Ureter (tissue), 1 donor: ENCODE results near the gene GAGE12J. TPM values are rescaled to one million over a fixed set of nuclear protein-coding genes. Genes with fewer than 3 reads are reported as not detected.
"Not testable (repeated sequence)": the region's sequence is repeated elsewhere in the genome, so short reads cannot be mapped to it uniquely, and the experiment has no call there.

Experiments used
- DNase-seq: peaks from one replicate; pipeline ENCODE4 v3.0.0-alpha.2; 2020; ENCODE audit warnings: low spot score
- total RNA-seq: library from RNA; stranded (reverse); gene quantifications from one replicate; pipeline ENCODE4 v1.2.4, GENCODE V29; 2023
- donor health status: DM: yes; HTN: yes; CAD: no.

The GAGE12J gene
- total RNA-seq, 1 donor from 2014 or later = not detected

DNA sequence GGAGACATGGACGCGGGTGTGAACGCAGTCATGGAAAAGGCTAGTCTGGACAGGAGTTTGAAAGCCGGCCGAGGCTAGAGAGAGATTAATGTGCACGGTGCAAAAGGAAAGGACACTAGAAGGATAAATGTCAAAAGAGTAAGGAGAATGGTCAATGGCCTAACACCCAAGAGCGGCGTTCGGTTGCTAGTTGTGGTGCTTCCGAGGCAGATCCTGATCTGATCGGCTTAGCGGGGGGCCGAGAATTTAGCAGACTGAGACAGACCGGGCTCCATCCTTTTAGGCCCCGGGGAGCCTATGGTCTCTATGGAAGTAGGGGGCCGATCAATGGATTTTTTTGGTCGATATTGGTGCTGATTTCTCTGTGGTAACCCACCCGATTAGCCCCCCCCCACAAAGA, 11.5 kb upstream of the GAGE12J start:
- DNase-seq = no peak

DNA sequence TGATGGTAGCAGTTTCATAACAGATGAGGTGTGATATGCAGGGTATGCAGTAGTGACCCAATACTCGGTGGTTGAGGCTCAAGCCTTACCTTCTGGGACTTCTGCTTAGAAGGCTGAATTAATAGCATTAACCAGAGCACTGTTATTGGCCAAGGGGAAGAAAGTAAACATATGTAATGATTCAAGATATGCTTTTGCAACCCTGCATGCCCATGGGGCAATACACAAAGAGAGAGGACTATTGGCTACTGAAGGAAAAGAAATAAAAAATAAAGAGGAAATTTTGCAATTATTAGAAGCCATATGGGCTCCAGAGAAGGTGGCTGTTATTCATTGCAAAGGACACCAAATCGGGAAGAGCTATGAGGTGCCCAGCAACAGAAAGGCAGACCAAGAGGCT, 9.7 kb upstream of the GAGE12J start:
- DNase-seq = no peak

- no peak for DNase-seq
Measured at GRCh38 chrX:49316085-49316484, 5.8 kb upstream of the GAGE12J start.

- DNase-seq = not testable (repeated sequence)
Measured at GRCh38 chrX:49322266-49322665, 429 bp downstream of the GAGE12J start.

GRCh38 chrX:49323735-49324134, 1.9 kb downstream of the GAGE12J start:
- DNase-seq = not testable (repeated sequence)

GRCh38 chrX:49330421-49330820, 8.6 kb downstream of the GAGE12J start:
- DNase-seq = not testable (repeated sequence)

DNA sequence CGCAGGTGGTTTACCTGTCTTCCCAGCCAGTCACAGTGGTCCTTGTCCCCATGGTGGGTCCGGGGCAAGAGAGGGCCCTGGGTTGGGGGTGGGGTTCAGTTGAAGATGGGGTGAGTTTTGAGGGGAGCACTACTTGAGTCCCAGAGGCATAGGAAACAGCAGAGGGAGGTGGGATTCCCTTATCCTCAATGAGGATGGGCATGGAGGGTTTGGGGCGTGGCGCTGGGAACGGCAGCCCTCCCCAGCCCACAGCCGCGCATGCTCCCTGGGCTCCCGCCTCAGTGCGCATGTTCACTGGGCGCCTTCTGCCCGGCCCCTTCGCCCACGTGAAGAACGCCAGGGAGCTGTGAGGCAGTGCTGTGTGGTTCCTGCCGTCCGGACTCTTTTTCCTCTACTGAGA, 9.4 kb downstream of the GAGE12J start, which contains the start of gene GAGE13:
TSS of gene GAGE13 (plus strand) at position 301 of the 400 bp plus-strand sequence. CDS start 1,156 bp downstream, outside the sequence.
- not testable (repeated sequence) for DNase-seq

DNA sequence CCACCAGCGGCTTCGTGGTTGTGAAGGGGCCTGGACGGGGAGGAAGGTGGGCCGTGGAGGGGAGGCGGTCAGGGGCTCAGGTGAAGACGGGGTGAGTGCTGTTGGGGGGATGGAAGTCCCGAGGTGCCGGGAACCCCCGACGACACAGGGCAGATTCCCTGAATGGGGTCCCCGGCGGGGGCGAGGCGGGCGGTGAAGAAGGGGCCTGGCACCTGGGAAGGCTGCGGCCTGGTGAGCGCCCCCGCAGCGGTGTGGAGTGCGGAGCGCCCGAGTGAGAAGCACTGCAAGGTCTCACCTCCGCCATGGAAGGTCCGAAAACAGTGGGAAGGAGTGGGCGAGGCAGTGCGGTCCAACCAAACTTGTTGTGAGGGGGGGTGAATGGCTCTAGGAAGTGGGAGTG, 10.0 kb downstream of the GAGE12J start:
- peak; percentile 47 for DNase-seq

GRCh38 chrX:49341449-49341848, 19.6 kb downstream of the GAGE12J start:
- not testable (repeated sequence) for DNase-seq

- not testable (repeated sequence) for DNase-seq
Measured at GRCh38 chrX:49344496-49345175, 22.8 kb downstream of the GAGE12J start.

- DNase-seq = not testable (repeated sequence)
Measured at GRCh38 chrX:49345402-49345801, 23.6 kb downstream of the GAGE12J start.

DNA sequence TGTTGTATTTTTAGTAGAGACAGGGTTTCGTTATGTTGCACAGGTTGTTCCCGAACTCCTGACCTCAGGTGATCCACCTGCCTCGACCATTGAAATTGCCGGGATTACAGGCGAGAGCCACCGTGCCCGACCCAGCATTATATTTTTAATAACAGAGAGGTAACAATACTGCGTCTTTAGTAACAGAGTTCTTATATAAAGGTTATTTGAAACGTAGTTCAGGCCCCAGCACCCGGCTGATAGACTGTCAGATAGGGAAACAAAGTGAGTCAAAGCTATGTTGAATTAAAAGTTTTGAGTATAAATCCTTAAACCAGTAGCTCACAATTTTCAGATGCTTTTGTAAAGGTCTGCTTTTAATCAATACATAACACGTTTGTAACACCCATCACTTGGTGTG, 24.3 kb downstream of the GAGE12J start:
- DNase-seq = not testable (repeated sequence)

Other genes starting within 250 kb of the GAGE12J start
- gene PRAF2, start 248.0 kb upstream of the GAGE12J start, total RNA-seq = 20.9 TPM
- gene WDR45, start 242.2 kb upstream of the GAGE12J start, total RNA-seq = 60.8 TPM
- 18.2 TPM for gene GPKOW, start 198.3 kb upstream of the GAGE12J start, total RNA-seq
- gene MAGIX, start 159.3 kb upstream of the GAGE12J start, total RNA-seq = 12.8 TPM
- 141 TPM for gene PLP2, start 150.1 kb upstream of the GAGE12J start, total RNA-seq
- 24.7 TPM for gene PRICKLE3, start 135.7 kb upstream of the GAGE12J start, total RNA-seq
- 1.7 TPM for gene SYP, start 121.8 kb upstream of the GAGE12J start, total RNA-seq
- gene CACNA1F, start 88.7 kb upstream of the GAGE12J start, total RNA-seq = 0.49 TPM
- gene CCDC22, start 86.6 kb upstream of the GAGE12J start, total RNA-seq = 16.9 TPM
- 0.49 TPM for gene FOXP3, start 57.3 kb upstream of the GAGE12J start, total RNA-seq
- gene PPP1R3F, start 52.2 kb upstream of the GAGE12J start, total RNA-seq = 6.2 TPM
- gene GAGE10, start 18.4 kb upstream of the GAGE12J start, total RNA-seq = not detected
- not detected for gene GAGE13, start 9.5 kb downstream of the GAGE12J start, total RNA-seq
- gene GAGE12C, start 210.1 kb downstream of the GAGE12J start, total RNA-seq = not detected
- gene GAGE12D, start 219.7 kb downstream of the GAGE12J start, total RNA-seq = not detected
- gene GAGE12E, start 229.3 kb downstream of the GAGE12J start, total RNA-seq = not detected
- gene GAGE12F, start 238.8 kb downstream of the GAGE12J start, total RNA-seq = not detected
- gene GAGE12G, start 248.4 kb downstream of the GAGE12J start, total RNA-seq = not detected